DND-41 (cell line): ENCODE measurements around the gene SGTA.

Source experiments
- ATAC-seq: fragments of 200-7000 bp; cut with Tn5 transposase; 3 replicates; pipeline ENCODE4 v1.9.1; 2021; ENCODE audit warnings: low read depth; ENCODE audit not compliant: insufficient read depth
- DNase-seq: peaks from one replicate; pipeline ENCODE4 v3.0.0-alpha.2; 2020
- H2AFZ ChIP-seq: 2 replicates; pipeline ENCODE4 v1.6.0; 2012; ENCODE audit warnings: low read depth, low read length
- H3K27ac ChIP-seq: 2 replicates; pipeline ENCODE4 v1.5.1; 2012; ENCODE audit warnings: low read length, inconsistent platforms
- H3K27me3 ChIP-seq: fragments of 200-600 bp; sonication (generic); 2 replicates; pipeline ENCODE4 v1.6.0; 2012; ENCODE audit warnings: low read length, mild to moderate bottlenecking, inconsistent platforms; ENCODE audit not compliant: insufficient read depth, poor library complexity
- H3K36me3 ChIP-seq: 2 replicates; pipeline ENCODE4 v1.5.1; 2012; ENCODE audit warnings: low read length, inconsistent platforms; ENCODE audit not compliant: insufficient read depth
- H3K4me1 ChIP-seq: 2 replicates; pipeline ENCODE4 v1.5.1; 2012; ENCODE audit warnings: mild to moderate bottlenecking, low read length; ENCODE audit not compliant: insufficient read depth
- H3K4me2 ChIP-seq: 2 replicates; pipeline ENCODE4 v1.6.0; 2012; ENCODE audit warnings: mild to moderate bottlenecking, moderate library complexity, low read length, inconsistent platforms; ENCODE audit not compliant: insufficient read depth
- H3K4me3 ChIP-seq, 2 experiments: fragments of 200-600 bp in 1 of 2; shearing (Covaris generic) in 1 of 2; 2 replicates each; pipeline ENCODE4 v1.5.1; 2012 to 2016; ENCODE audit warnings: inconsistent platforms in 2 of 2, low read length in 2 of 2, mild to moderate bottlenecking in 2 of 2, low read depth in 1 of 2, moderate library complexity in 1 of 2
- H3K79me2 ChIP-seq: 2 replicates; pipeline ENCODE4 v1.6.0; 2012; ENCODE audit warnings: low read length, inconsistent platforms; ENCODE audit not compliant: insufficient read depth
- H3K9ac ChIP-seq: 2 replicates; pipeline ENCODE4 v1.6.0; 2012; ENCODE audit warnings: low read depth, mild to moderate bottlenecking, inconsistent platforms, low read length, moderate library complexity
- H3K9me3 ChIP-seq: 2 replicates; pipeline ENCODE4 v1.5.1; 2012; ENCODE audit warnings: low read length, moderate library complexity, mild to moderate bottlenecking, inconsistent platforms; ENCODE audit not compliant: insufficient read depth, severe bottlenecking
- H4K20me1 ChIP-seq: 2 replicates; pipeline ENCODE4 v1.6.0; 2012; ENCODE audit warnings: low read length; ENCODE audit not compliant: insufficient read depth
- EZH2 ChIP-seq: IDR thresholded peaks from 3 replicates; pipeline ENCODE4 v1.6.1; 2012; ENCODE audit warnings: borderline replicate concordance, low read depth, mild to moderate bottlenecking, moderate library complexity, low read length, inconsistent platforms; ENCODE audit not compliant: severe bottlenecking
- TF ChIP-seq, protein P1 (sequence below): IDR thresholded peaks from 2 replicates; pipeline ENCODE4 v1.5.1; 2012; ENCODE audit warnings: borderline replicate concordance, low read length, moderate library complexity, mild to moderate bottlenecking; ENCODE audit not compliant: poor library complexity, severe bottlenecking; ENCODE audit errors: extremely low read depth

SGTA gene

DNA sequence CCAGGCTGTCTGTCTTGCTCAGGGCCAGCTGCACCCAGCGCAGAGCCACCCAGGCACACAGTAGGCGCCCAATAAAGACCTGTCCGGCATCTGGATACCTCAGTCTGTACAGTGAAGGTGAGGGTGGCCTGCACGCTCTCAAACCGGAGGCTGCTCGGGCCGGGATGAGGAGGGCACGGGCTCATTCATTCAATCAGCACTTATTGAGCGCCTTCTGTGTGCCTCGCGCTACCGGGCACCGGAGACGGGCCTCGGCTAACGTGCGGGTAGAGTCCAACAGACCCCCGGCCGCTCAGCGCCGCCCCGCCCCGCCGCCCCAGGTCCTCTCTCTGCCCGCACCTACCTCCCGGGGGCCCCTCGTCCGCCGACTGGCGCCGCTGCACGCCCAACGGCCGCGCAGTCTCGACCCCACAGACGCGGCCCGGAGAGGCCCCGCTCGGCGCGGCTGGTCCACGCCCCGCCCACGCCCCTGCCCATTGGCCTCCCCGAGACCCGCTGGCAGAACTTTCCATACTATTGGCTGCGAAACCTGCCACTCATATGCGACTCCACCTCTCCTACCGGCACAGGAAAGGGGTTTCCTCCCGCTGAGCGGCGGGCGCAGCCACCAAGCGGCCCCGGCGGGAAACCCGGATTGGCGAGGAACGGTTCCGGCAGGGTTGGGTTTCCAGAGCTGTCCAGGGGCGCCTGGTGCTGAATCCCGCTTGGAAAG lies 43.3 kb downstream of the SGTA start, which contains the start of gene SLC39A3:
Gene SLC39A3 (minus strand): TSS at position 416 of the 712 bp plus-strand sequence. CDS start 2,760 bp downstream, outside the sequence.
- Histone ChIP-seq H3K27ac (peak within 1 kb of the TSS; percentile 69), H3K4me1 (peaks cover 21% of the 10 kb centered on the region), H3K36me3 (peaks cover 31% of the 10 kb centered on the region), H4K20me1 (peaks cover 26% of the 10 kb centered on the region), H3K4me3 (peak within 1 kb of the TSS; percentile 80 to 92), H2AFZ (peak within 1 kb of the TSS; percentile 53), H3K27me3 (no peaks in the 10 kb centered on the region), H3K9ac (peak within 1 kb of the TSS; percentile 73), H3K4me2 (peak within 1 kb of the TSS; percentile 97), H3K79me2 (peaks cover 33% of the 10 kb centered on the region), H3K9me3 (peaks cover 3% of the 10 kb centered on the region)
- no peak for TF ChIP-seq EZH2
- TF ChIP-seq, protein P1, sequence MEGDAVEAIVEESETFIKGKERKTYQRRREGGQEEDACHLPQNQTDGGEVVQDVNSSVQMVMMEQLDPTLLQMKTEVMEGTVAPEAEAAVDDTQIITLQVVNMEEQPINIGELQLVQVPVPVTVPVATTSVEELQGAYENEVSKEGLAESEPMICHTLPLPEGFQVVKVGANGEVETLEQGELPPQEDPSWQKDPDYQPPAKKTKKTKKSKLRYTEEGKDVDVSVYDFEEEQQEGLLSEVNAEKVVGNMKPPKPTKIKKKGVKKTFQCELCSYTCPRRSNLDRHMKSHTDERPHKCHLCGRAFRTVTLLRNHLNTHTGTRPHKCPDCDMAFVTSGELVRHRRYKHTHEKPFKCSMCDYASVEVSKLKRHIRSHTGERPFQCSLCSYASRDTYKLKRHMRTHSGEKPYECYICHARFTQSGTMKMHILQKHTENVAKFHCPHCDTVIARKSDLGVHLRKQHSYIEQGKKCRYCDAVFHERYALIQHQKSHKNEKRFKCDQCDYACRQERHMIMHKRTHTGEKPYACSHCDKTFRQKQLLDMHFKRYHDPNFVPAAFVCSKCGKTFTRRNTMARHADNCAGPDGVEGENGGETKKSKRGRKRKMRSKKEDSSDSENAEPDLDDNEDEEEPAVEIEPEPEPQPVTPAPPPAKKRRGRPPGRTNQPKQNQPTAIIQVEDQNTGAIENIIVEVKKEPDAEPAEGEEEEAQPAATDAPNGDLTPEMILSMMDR: no peak
- DNase-seq: peak; percentile 100
- peak; percentile 99 for ATAC-seq

DNA sequence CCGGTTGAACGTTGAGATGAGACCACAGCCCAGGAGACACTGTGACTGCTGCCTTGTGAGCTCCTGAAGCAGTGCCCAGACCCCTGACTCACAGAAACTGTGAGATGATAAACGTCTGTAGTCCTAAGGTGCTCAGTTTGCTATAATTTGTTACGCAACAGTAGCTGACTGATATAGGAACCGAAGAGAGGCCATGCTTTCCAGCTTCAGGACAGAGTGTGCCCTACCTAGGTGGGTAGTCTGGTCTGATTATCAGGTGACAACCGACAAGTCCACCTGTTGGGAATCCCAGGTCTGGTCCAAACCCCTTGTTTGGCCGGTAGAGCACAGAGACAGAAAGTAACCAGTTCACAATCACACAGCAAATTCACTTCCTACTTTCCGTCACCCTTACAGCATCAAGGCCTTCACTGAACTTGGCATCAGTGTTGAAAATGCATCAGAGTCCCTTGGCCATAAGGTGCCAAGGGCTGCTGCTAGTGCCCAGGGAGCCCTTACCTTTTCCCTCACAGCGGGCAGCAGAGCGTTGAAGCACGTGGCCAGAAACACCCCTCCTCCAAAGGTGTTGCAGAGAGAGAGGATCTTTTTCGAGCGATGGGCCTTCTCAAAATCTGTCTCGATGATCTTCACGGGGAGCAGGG lies 46.4 kb downstream of the SGTA start:
- DNase-seq: no peak
- Histone ChIP-seq H3K36me3 (peaks cover 55% of the 10 kb centered on the region), H3K9ac (no peak overlapping the region), H3K79me2 (peaks cover 33% of the 10 kb centered on the region), H3K4me2 (no peak overlapping the region; the same call in 1 of the 2 replicates), H3K4me3 (0 out of 4 replicates have a peak overlapping the region, but pooled peaks of 1 of the 2 experiments have one; percentile 4), H3K27me3 (no peaks in the 10 kb centered on the region), H3K27ac (no peak overlapping the region), H3K4me1 (peaks cover 21% of the 10 kb centered on the region), H2AFZ (no peak overlapping the region), H3K9me3 (peaks cover 3% of the 10 kb centered on the region), H4K20me1 (peaks cover 31% of the 10 kb centered on the region)
- TF ChIP-seq, protein P1: no peak
- no peak for TF ChIP-seq EZH2
- ATAC-seq: no peak

DNA sequence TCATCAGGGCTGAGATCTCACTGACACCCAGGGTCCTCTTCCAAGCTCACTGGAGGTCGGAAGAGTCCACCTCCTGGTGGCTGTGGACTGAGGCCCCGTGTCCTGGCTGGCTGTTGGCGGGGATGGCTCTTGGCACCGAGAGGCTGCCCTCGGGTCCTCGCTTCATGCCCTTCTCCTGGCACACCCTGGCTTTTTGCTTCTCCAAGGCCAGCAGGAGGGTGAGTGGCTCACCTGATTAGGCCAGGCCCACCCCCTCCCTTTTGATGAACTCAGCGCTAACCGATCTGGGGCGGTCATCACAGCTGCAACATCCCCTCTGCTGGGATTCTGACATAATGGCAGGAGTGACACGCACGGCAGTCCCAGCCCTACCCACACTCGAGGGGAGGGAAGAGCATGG lies 47.7 kb downstream of the SGTA start:
- Histone ChIP-seq H2AFZ (no peak overlapping the region), H3K9ac (no peak overlapping the region), H3K4me1 (peaks cover 21% of the 10 kb centered on the region), H4K20me1 (peaks cover 31% of the 10 kb centered on the region), H3K4me2 (no peak overlapping the region), H3K79me2 (peaks cover 33% of the 10 kb centered on the region), H3K27me3 (no peaks in the 10 kb centered on the region), H3K9me3 (peaks cover 3% of the 10 kb centered on the region), H3K4me3 (no peak overlapping the region), H3K36me3 (peaks cover 63% of the 10 kb centered on the region), H3K27ac (no peak overlapping the region)
- DNase-seq (no peak), ATAC-seq (no peak)
- TF ChIP-seq, protein P1: no peak
- no peak for TF ChIP-seq EZH2
